GM19395 (cell line): ENCODE data around the gene LAP3.
A peak's percentile ranks its signal among the peaks of the same experiment; 100 is the strongest.
"Not testable (repeated sequence)": the region's sequence is repeated elsewhere in the genome, so short reads cannot be mapped to it uniquely, and the experiment has no call there.

Source experiments
- ATAC-seq: cut with Tn5 transposase; IDR thresholded peaks from one replicate; pipeline ENCODE4 v1.9.1; 2021; ENCODE audit warnings: mild to moderate bottlenecking, moderate library complexity; ENCODE audit not compliant: unreplicated experiment

The LAP3 gene

GRCh38 chr4:17576932-17577664, at the start of gene LAP3:
Gene LAP3, plus strand, starts transcription at chr4:17577198. Its CDS starts 268 bp downstream, at chr4:17577466.
- peak; percentile 80 for ATAC-seq

GRCh38 chr4:17528551-17529165, 48.3 kb upstream of the LAP3 start:
- no peak for ATAC-seq

GRCh38 chr4:17531538-17532285, 45.3 kb upstream of the LAP3 start:
- no peak for ATAC-seq

GRCh38 chr4:17534705-17535104, 42.3 kb upstream of the LAP3 start:
- ATAC-seq, result no peak

GRCh38 chr4:17535242-17535641, 41.8 kb upstream of the LAP3 start:
- no peak for ATAC-seq

GRCh38 chr4:17535906-17536305, 41.1 kb upstream of the LAP3 start:
- no peak for ATAC-seq

- not testable (repeated sequence) for ATAC-seq
Observed at GRCh38 chr4:17537060-17537459, 39.9 kb upstream of the LAP3 start.

GRCh38 chr4:17544205-17544604, 32.8 kb upstream of the LAP3 start:
- ATAC-seq, result no peak

GRCh38 chr4:17544831-17545234, 32.2 kb upstream of the LAP3 start:
- no peak for ATAC-seq

- ATAC-seq, result no peak
Observed at GRCh38 chr4:17545374-17546140, 31.4 kb upstream of the LAP3 start.

GRCh38 chr4:17546222-17546621, 30.8 kb upstream of the LAP3 start:
- no peak for ATAC-seq

GRCh38 chr4:17546678-17547077, 30.3 kb upstream of the LAP3 start:
- no peak for ATAC-seq

- no peak for ATAC-seq
Observed at GRCh38 chr4:17550549-17550948, 26.4 kb upstream of the LAP3 start.

GRCh38 chr4:17552427-17552826, 24.6 kb upstream of the LAP3 start:
- ATAC-seq, result no peak

- no peak for ATAC-seq
Observed at GRCh38 chr4:17554568-17554967, 22.4 kb upstream of the LAP3 start.

- ATAC-seq, result no peak
Observed at GRCh38 chr4:17556498-17556897, 20.5 kb upstream of the LAP3 start.

- ATAC-seq, result no peak
Observed at GRCh38 chr4:17557880-17558279, 19.1 kb upstream of the LAP3 start.

- no peak for ATAC-seq
Observed at GRCh38 chr4:17558941-17559708, 17.9 kb upstream of the LAP3 start.

- no peak for ATAC-seq
Observed at GRCh38 chr4:17559709-17560048, 17.3 kb upstream of the LAP3 start.

- no peak for ATAC-seq
Observed at GRCh38 chr4:17560065-17560673, 16.8 kb upstream of the LAP3 start.
